Nephron progenitor cell (in vitro differentiated cells): ENCODE data around the gene CERK.

Experiments used
- DNase-seq: peaks from one replicate; pipeline ENCODE4 v3.0.0; 2021
- H3K27ac Mint-ChIP-seq: 2 replicates; pipeline ENCODE4 v1.8.0; 2021; ENCODE audit warnings: mild to moderate bottlenecking, moderate library complexity, mixed read lengths
- H3K27me3 Mint-ChIP-seq: 2 replicates; pipeline ENCODE4 v1.8.0; 2021; ENCODE audit warnings: mild to moderate bottlenecking, low read depth, mixed read lengths; ENCODE audit not compliant: poor library complexity
- H3K36me3 Mint-ChIP-seq: 2 replicates; pipeline ENCODE4 v1.8.0; 2021; ENCODE audit warnings: low read depth, mixed read lengths
- H3K4me1 Mint-ChIP-seq: 2 replicates; pipeline ENCODE4 v1.8.0; 2021; ENCODE audit warnings: mixed read lengths
- H3K4me3 Mint-ChIP-seq: 2 replicates; pipeline ENCODE4 v1.8.0; 2021; ENCODE audit warnings: mild to moderate bottlenecking, moderate library complexity, mixed read lengths
- H3K9me3 Mint-ChIP-seq: 2 replicates; pipeline ENCODE4 v1.8.0; 2021; ENCODE audit warnings: mild to moderate bottlenecking, moderate library complexity, mixed read lengths
- TF ChIP-seq, protein P1 (sequence below): fragments of 200-600 bp; sonication (generic); IDR thresholded peaks from 2 replicates; pipeline ENCODE4 v1.5.0; 2021; ENCODE audit warnings: antibody characterized with exemption

CERK gene

DNA sequence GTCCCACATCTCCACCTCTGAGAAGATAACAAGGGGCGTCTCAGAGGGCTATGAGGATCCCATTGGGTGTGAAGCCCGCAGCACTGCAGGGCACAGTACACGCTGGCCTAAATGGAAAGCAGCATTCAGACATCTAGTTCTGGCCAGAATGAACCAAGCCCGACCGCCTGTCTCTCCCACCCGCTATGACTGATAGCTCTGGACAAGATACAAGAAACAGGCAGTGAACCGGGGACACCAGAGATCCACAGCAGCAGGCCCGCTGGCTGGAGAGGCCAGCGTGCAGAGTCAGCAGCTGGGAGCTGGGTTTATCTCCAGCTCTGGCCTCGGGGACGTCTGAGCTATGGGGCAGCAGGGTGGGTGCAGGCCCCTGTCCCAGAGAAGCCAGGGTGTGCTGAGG, 9.6 kb downstream of the CERK start:
- TF ChIP-seq, protein P1, sequence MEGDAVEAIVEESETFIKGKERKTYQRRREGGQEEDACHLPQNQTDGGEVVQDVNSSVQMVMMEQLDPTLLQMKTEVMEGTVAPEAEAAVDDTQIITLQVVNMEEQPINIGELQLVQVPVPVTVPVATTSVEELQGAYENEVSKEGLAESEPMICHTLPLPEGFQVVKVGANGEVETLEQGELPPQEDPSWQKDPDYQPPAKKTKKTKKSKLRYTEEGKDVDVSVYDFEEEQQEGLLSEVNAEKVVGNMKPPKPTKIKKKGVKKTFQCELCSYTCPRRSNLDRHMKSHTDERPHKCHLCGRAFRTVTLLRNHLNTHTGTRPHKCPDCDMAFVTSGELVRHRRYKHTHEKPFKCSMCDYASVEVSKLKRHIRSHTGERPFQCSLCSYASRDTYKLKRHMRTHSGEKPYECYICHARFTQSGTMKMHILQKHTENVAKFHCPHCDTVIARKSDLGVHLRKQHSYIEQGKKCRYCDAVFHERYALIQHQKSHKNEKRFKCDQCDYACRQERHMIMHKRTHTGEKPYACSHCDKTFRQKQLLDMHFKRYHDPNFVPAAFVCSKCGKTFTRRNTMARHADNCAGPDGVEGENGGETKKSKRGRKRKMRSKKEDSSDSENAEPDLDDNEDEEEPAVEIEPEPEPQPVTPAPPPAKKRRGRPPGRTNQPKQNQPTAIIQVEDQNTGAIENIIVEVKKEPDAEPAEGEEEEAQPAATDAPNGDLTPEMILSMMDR, result no peak
- DNase-seq, result no peak
- no peak overlapping the region for H3K4me3 Mint-ChIP-seq
- H3K4me1 Mint-ChIP-seq, result peaks cover 46% of the 10 kb centered on the region
- H3K27ac Mint-ChIP-seq, result peak overlapping the region; percentile 36
- no peaks in the 10 kb centered on the region for H3K9me3 Mint-ChIP-seq
- H3K36me3 Mint-ChIP-seq, result peaks cover 26% of the 10 kb centered on the region
- no peaks in the 10 kb centered on the region for H3K27me3 Mint-ChIP-seq

DNA sequence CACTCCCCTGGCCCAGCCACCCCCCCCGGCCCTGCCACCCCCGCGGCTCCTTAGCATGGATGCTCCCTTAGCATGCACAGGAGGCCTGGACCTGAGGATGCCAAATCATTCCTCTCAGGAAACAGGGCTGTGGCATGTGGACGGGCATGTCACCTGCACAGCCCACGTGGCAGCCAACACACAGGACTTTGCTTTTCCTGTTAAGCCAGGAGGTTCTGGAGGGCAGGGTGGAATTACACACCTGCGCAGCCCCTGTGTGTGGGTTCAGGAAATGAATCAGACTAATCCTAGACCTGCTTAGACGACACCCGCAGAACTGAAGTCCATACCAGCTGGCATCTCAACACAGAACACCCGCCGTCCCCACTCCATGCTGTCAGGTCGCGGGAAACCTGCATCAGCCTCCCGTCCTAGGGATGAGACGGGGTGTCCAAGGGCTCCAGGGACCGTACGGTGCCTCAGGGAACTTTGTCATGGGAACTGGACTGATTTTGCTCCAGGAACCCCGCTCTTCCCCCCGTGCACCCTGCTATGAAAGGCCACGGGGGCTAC, 10.2 kb downstream of the CERK start:
- DNase-seq, result no peak
- Mint-ChIP-seq H3K27ac (no peak overlapping the region), H3K4me1 (peaks cover 49% of the 10 kb centered on the region)

DNA sequence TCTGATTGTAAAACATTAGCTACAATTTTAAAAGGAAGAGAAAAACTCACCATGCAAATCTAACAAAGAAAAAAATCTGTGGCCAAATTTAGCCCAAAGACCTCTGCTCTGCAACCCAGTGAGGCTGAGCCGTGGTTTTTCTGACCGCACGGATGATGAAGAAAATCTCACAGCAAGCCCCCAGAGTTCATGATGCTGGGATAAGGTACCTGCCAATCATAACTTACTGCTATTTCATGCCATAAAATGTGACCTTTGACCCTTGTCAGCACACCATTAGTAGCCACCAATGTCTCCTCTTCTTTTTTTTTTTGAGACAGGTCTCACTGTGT, 11.1 kb downstream of the CERK start:
- Mint-ChIP-seq H3K9me3 (no peaks in the 10 kb centered on the region), H3K27ac (no peak overlapping the region), H3K4me3 (no peak overlapping the region), H3K27me3 (no peaks in the 10 kb centered on the region), H3K36me3 (peaks cover 26% of the 10 kb centered on the region), H3K4me1 (peaks cover 49% of the 10 kb centered on the region)
- TF ChIP-seq, protein P1, result no peak
- DNase-seq, result no peak

More for the DNA sequence above, 10.2 kb downstream of the CERK start:
- Mint-ChIP-seq H3K27me3 (no peaks in the 10 kb centered on the region), H3K4me3 (no peak overlapping the region), H3K36me3 (peaks cover 26% of the 10 kb centered on the region), H3K9me3 (no peaks in the 10 kb centered on the region)
- TF ChIP-seq, protein P1, result no peak

DNA sequence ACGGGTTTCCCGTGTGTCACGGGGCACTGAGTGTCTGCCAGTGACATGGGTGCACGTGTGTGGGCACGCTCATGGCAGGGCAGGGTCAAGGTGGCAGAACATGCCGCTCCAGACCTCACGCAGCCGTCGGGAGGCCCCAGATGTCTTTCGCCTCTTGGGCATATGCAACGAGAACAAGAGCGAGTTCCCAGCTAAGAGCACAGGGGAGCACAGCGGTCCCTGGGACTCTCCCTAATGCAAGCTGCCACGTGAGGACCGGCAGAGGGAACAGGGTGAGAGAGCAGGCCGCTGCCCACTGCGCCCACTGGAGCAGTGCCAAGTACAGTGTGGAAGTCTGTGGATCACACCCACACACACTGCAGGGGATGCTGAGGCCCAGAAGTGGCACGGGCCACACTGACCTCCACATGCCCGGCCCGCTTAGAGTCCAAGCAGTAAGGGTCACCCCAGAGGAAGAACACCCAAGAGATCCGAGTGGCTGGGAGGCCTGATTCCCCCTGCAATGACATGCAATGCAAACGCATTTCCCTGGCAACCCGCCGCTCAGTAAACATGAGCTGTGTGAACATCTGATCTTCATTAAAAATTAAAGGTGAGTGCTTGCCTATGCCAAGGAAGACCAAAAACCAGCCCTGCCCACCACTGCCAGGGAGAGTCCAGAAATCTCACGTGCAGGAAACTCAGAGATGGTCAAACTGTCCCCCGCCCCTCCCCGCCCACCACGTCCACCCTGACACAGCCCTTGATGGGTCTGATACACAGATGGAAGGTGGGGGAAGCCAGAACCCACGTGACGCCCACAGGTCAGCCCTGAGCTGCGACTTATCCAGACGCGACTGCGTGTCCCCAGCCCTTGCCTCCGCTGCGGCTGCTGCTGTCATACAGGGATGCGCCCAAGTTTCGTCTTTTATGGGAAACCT, 11.7 kb downstream of the CERK start:
- TF ChIP-seq, protein P1, result no peak
- DNase-seq, result no peak
- Mint-ChIP-seq H3K4me3 (no peak overlapping the region), H3K27me3 (no peaks in the 10 kb centered on the region), H3K36me3 (peaks cover 20% of the 10 kb centered on the region), H3K9me3 (no peaks in the 10 kb centered on the region), H3K4me1 (peaks cover 49% of the 10 kb centered on the region), H3K27ac (peak overlapping the region; percentile 80)

DNA sequence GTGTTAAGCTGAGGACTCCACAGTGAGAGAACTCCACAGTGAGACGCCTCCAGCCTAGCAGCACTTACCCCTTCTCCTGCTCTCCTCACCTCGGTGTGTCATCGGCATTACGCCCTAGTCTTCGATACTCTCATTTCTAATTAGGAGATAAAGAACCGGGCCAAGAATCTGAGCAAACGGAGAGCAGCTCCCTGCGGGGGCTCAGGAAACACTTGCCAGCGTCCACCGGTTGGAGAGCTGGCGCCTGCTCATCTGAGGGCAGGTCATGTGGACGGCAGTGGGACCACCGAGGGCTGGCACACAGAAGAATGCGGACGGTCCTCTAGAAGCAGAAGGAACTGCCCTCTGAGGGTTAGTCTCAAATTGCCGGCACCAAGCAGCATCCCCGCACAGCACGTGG, 13.0 kb downstream of the CERK start:
- Mint-ChIP-seq H3K4me1 (peaks cover 40% of the 10 kb centered on the region), H3K27me3 (no peaks in the 10 kb centered on the region), H3K9me3 (no peaks in the 10 kb centered on the region), H3K27ac (no peak overlapping the region), H3K36me3 (peaks cover 21% of the 10 kb centered on the region), H3K4me3 (no peak overlapping the region)
- TF ChIP-seq, protein P1, result no peak
- DNase-seq, result no peak
